H4 (cell line): Measurements from ENCODE around the gene GADD45B. TPM values are rescaled to one million over a fixed set of nuclear protein-coding genes. Genes with fewer than 3 reads are reported as not detected.
A peak's percentile ranks its signal among the peaks of the same experiment; 100 is the strongest.
"Not testable (repeated sequence)": the region's sequence is repeated elsewhere in the genome, so short reads cannot be mapped to it uniquely, and the experiment has no call there.

ENCODE experiments used
- DNase-seq: peaks from one replicate; pipeline ENCODE4 v3.0.0-alpha.2; 2015; ENCODE audit warnings: low spot score
- total RNA-seq: library from RNA; depleted of rRNA; stranded (reverse); fragments of >200 nt; shearing (Covaris generic); gene quantifications from 2 replicates; pipeline ENCODE4 v1.2.3, GENCODE V29; 2014

Gene GADD45B
- total RNA-seq, 1 experiment from 2014 or later, result 14.3 TPM

DNA sequence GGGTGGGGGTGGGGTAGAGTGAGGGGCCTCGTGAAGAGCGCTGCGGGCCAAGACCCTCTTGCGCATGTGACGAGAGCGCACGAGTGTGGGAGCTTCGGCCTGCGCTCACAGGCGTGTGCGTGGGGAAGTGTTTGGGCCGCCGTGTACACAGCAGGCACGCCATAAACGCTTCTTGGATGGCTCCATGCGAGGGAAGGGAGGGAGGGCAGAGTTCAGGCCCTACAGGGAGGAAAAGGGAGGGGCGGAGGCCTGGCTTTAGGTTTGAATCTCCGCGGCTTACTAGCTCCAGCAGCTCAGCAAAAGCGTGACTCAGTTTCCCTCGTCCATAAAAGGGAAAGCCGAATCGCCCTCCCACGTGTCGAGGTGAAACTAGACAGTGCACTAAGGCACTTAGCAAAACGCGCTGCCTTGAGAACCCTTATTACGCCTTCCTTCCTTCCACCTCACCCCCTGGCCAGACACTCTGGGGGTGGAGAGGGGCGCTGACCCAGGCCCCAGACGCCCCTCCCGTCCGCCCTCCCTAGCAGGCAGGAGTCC, 12.5 kb downstream of the GADD45B start:
- no peak for DNase-seq

DNA sequence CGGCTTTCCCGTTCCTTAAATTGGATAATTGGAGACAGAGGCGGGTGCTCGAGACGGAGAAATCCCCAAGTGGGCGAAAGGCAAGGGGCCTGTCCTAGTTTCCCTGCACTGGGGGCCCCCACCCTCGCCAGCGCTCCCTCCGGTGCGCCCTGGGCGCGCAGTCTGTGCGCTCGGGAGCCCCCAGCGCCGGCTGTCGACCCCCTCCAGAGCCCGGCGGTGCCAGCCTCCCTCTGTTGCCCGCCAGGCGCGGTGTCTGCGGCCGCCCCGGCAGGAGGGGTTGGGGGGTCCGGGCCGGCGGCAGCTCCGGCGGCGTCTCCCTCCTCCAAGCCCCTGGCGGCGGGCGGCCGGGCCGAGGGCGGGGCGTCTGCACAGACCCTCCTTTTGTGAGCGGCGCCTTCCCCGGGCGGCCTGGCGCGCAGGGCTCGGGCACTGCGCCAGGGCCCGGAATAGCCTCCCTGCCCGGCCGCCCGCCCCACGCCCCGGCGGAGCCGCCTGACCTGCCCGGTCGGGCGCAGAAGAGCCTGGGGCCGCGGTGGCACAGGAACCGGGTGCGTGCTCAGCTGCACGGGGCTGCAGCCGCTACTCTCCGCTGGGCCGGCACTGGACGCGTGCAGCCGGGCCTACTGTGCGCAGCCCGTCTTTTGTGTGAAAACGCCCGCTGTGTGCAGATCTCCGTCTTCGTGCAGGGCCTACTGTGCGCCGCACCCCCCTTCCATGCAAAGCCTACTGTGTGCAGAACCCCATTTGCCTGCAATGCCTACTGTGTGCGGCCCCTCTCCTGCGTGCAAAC, 13.2 kb downstream of the GADD45B start:
- no peak for DNase-seq

GRCh38 chr19:2490659-2491058, 14.7 kb downstream of the GADD45B start:
- no peak for DNase-seq

DNA sequence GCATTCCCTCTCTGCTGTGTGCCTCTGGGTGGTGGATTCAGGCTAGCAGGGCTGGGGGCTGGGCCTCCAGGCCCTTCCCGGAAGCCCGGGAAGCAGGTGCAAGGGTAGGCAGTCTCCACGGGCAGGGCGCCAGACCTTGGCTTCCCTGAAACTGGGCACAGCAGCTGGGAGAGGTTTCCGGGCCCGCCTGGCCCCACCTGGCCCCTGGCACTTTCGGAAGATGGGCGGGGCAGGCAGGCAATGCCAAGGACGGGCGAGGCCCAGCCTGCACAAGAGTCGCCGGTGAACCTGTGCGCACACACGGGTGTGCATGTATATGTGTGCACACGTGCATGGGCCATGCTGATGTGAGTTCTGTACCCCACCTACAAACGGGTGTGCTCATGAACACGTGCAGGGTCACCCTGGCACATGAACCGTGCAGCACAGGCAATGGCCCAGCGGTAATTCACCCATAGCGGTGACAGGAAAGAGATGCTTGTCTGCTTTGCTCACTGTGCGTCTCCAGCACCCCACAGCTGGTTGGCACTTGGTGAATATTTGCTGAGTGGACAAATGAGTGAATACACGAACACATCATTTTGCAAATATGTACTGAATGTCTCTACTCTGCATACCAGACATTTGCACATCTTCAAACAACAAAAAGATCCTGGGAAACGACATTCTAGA, 15.3 kb downstream of the GADD45B start:
- DNase-seq, result no peak

- no peak for DNase-seq
These were observed 16.9 kb downstream of the GADD45B start for GRCh38 chr19:2492870-2493269.

DNA sequence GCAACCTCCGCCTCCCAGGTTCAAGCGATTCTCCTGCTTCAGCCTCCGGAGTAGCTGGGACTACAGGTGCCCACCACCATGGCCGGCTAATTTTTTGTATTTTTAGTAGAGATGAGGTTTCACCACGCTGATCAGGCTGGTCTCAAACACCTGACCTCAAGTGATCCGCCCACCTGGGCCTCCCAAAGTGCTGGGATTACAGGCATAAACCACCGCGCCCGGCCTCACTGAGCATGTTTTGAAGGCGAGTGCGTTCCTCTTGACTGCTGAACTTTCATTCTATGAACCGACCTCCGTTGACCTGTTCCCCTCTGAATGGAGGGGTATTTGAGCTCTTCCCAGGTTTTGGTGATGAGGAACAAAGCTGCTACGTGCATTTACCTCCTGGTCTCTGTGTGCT, 17.5 kb downstream of the GADD45B start:
- DNase-seq, result not testable (repeated sequence)

GRCh38 chr19:2494084-2494446, 18.1 kb downstream of the GADD45B start:
- no peak for DNase-seq

DNA sequence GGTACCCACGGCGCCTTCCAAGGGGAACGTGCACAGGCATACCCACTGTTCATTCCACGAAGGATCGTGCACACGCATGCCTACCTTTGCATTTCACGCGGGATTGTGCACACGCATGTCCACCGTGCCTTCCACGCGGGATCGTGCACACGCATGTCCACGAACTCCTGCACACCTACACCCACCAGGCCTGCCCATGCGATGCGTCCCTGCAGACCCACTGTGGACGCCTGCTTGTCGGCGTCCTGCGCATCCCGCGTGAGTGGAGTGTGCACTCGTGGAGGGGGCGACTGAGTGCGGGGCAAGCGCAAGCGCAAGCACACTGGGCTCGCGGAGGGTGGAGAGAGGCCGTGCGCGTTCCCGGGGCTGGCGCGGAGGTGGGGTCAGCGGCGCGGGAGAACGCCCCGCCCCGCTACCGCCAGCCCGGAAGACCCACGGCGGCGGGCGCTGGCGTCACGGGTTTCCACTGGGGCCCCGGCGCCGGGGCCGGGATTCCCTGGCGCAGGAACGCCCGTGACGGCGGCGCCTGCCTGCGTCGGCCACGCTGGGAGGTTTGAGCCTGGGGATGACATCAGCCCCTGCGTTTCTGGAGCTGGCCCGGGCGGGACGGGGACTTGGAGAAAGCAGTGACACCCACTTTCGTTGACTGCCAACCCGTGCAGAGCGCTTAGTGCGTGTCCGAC, 18.7 kb downstream of the GADD45B start:
- no peak for DNase-seq

DNA sequence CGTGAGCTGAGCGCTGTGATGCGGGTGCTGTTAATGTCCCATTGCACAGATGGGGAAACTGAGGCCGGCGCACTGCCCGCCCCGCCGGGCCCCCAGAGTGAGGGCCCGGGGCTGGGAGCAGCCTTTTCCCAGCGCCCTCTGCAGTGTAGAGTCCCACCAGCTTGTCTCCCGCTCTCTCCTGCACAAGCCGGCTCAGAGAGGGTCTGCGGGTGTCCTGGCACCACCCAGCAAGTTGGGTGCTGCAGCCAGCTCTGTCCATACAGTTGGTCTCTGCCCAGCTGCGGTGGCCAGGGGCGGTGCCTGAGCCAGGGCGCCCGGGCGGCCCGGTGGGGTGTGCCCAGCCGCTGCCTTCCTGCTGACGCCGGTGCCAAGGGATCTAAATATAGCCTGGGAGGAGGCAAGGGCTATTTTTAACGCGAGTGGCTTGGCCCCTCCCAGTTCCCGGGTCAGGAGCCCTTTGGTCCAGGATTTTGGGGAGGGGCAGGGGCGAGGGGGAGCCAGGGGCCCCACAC, 19.3 kb downstream of the GADD45B start:
- peak; percentile 77 for DNase-seq

- no peak for DNase-seq
These were observed 19.9 kb downstream of the GADD45B start for GRCh38 chr19:2495651-2496316.

DNA sequence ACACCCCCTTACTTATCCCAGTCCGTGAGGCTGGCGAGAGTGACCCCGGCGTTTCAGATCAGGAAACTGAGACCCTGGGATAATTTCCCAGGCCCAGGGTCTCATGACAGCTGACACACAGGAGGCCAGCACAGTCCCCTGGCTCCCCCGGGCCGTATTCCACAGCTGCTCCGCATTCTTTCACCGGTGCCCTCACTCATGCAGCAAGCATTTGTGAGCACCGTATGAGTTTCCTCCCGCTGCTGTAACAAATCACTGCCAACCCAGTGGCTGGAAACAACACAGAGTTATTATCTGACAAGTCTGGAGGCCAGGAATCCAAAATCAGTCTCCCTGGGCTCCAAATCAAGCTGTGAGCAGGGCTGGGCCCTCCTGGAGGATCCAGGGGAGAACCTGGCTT, 21.3 kb downstream of the GADD45B start:
- no peak for DNase-seq

GRCh38 chr19:2500156-2500555, 24.2 kb downstream of the GADD45B start:
- no peak for DNase-seq

- no peak for DNase-seq
These were observed 24.9 kb downstream of the GADD45B start for GRCh38 chr19:2500841-2501261.

GRCh38 chr19:2503521-2504109, 27.7 kb downstream of the GADD45B start:
- no peak for DNase-seq

DNA sequence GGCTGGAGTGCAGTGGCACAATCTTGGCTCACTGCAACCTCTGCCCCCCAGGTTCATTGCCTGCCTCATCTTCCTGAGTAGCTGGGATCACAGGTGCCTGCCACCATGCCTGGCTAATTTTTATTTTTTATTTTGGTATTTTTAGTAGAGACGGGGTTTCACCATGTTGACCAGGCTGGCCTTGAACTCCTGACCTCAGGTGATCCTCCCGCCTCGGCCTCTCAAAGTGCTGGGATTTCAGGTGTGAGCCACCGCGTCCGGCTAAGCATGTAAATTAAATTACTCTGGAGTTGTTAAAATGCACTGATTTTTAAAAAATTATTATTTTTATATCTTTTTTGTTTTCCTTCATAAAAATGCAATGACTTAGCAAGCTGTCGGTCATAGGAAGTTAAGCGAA, 30.7 kb downstream of the GADD45B start:
- not testable (repeated sequence) for DNase-seq

DNA sequence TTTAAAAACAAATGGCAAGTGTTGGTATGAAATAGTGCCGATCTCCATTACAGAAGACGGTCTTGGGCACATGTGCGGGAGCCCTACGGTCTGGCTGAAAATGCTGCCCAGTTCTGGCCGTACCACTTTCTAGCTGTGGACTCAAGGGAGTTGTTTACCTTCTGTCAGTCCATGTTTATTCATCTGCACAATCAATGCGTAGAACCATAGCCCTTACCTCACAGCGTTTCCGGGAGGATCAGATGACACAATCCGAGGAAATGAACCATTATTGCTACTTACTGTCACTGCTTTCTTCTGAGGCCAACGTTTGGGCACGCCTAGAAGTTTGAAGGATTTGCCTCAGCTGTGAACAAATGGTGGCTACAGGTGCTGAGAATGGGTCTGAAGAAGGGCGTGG, 31.2 kb downstream of the GADD45B start:
- DNase-seq, result peak; percentile 91

DNA sequence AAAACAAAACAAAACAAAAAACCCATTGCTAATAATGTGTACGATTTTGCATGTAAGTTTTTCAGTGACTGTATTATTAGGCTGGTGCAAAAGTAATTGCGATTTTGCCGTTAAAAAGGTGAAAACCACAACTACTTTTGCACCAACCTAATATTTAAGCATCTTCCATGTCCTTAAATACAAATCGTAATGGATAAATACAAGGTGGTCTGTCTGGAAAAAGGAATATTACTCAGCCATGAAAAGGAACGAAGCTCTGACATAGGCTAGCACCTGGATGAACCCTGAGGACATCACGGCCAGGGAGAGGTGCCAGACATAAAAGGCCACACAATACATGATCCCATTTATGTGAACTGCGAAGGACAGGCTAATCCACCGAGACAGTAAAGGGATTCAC, 33.2 kb downstream of the GADD45B start:
- DNase-seq, result no peak

DNA sequence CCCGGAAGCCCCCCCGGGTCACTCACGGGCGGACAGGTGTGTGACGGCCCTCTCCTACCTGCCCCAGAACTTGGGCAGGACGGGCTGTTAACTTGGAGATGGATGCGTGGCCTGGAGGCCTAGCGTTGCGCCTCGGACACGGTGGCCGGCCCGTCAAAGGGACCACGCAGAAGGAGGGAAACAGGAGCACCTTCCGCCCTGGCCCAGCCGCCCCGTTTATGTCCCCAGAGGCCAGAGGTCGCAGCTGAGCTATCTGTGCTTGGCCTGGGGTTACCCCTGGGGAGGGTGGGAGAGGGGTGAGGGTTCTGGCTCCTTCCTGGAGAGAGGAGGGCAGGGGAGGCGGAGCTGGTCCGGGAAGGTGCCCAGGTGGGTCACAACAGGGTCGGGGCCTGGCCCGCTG, 35.6 kb downstream of the GADD45B start:
- DNase-seq, result no peak

DNA sequence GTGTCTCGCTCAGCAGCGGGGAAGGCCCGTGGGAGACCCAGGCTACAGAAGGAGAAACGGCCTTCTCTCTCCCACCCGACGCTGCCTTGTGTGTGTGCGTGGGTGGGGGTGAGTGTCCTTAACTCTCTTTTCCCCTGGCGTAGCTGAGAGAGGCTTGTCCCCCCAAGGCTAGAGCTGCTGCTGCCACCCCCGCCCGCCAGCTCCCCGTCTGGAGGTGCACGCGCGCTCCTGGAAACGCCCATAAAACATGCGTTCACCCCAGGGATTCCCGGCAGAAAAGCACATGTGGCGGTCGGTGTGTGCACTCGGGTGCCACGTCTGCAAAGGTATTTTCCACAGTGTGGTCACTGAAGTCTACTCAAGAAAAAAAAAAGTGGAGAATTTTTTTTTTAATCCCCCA, 36.1 kb downstream of the GADD45B start:
- no peak for DNase-seq

GRCh38 chr19:2512523-2513431, 36.9 kb downstream of the GADD45B start:
- no peak for DNase-seq
